HepG2 (cell line): ENCODE data around the gene GFAP. TPM values are rescaled to one million over a fixed set of nuclear protein-coding genes. Genes with fewer than 3 reads are reported as not detected.

Experiments
- ATF5 ChIP-seq: sonication (generic); formaldehyde crosslinking; IDR thresholded peaks from 2 replicates; pipeline ENCODE4 v1.4.0; 2020; ENCODE audit warnings: mild to moderate bottlenecking, low read depth, missing genetic modification reagents
- ISX ChIP-seq: sonication (generic); formaldehyde crosslinking; conservative IDR thresholded peaks from 2 replicates; pipeline ENCODE4 v1.5.0; 2020; ENCODE audit warnings: missing genetic modification reagents
- MAF1 ChIP-seq: sonication (generic); formaldehyde crosslinking; IDR thresholded peaks from 2 replicates; pipeline ENCODE4 v1.5.0; 2020; ENCODE audit warnings: missing genetic modification reagents, borderline replicate concordance
- MED13 ChIP-seq: sonication (generic); formaldehyde crosslinking; IDR thresholded peaks from 2 replicates; pipeline ENCODE4 v1.5.0; 2020; ENCODE audit warnings: missing genetic modification reagents
- POLR2AphosphoS5 ChIP-seq: IDR thresholded peaks from 2 replicates; pipeline ENCODE4 v1.6.1; 2012; ENCODE audit warnings: low read depth, low read length
- RELA ChIP-seq: sonication (generic); formaldehyde crosslinking; IDR thresholded peaks from 2 replicates; pipeline ENCODE4 v1.4.0; 2020; ENCODE audit warnings: missing genetic modification reagents
- SMARCE1 ChIP-seq: fragments of 450-650 bp; IDR thresholded peaks from 2 replicates; pipeline ENCODE4 v1.6.1; 2017; ENCODE audit warnings: borderline replicate concordance
- SMC3 ChIP-seq: IDR thresholded peaks from 2 replicates; pipeline ENCODE4 v1.6.1; 2011; ENCODE audit warnings: low read length, improper control_type of control experiment
- SP140L ChIP-seq: sonication (generic); formaldehyde crosslinking; IDR thresholded peaks from 2 replicates; pipeline ENCODE4 v1.4.0; 2020; ENCODE audit warnings: missing genetic modification reagents, borderline replicate concordance
- THYN1 ChIP-seq: sonication (generic); formaldehyde crosslinking; IDR thresholded peaks from 2 replicates; pipeline ENCODE4 v1.8.1; 2023; ENCODE audit warnings: low read depth, mild to moderate bottlenecking, moderate library complexity, missing genetic modification reagents, borderline replicate concordance
- XBP1 ChIP-seq: sonication (generic); formaldehyde crosslinking; IDR thresholded peaks from 2 replicates; pipeline ENCODE4 v1.5.0; 2020; ENCODE audit warnings: missing genetic modification reagents
- ZBTB49 ChIP-seq: sonication (generic); formaldehyde crosslinking; IDR thresholded peaks from 2 replicates; pipeline ENCODE4 v1.4.0; 2020; ENCODE audit warnings: missing genetic modification reagents, borderline replicate concordance
- ZFP90 ChIP-seq: sonication (generic); formaldehyde crosslinking; IDR thresholded peaks from 2 replicates; pipeline ENCODE4 v1.8.0; 2022; ENCODE audit warnings: missing genetic modification reagents, mild to moderate bottlenecking, inconsistent platforms, borderline replicate concordance
- ZFX ChIP-seq: sonication (generic); formaldehyde crosslinking; IDR thresholded peaks from 2 replicates; pipeline ENCODE4 v1.4.0; 2020; ENCODE audit warnings: mild to moderate bottlenecking, low read depth, missing genetic modification reagents, moderate library complexity
- ZMYM3 ChIP-seq: sonication (generic); formaldehyde crosslinking; IDR thresholded peaks from 2 replicates; pipeline ENCODE4 v1.5.1; 2020; ENCODE audit warnings: mild to moderate bottlenecking, missing genetic modification reagents
- ZNF318 ChIP-seq: sonication (generic); formaldehyde crosslinking; IDR thresholded peaks from 2 replicates; pipeline ENCODE4 v1.4.0; 2020; ENCODE audit warnings: mild to moderate bottlenecking, missing genetic modification reagents
- ZNF678 ChIP-seq: sonication (generic); formaldehyde crosslinking; IDR thresholded peaks from 2 replicates; pipeline ENCODE4 v1.4.0; 2020; ENCODE audit warnings: mild to moderate bottlenecking, missing genetic modification reagents
- ZNF747 ChIP-seq: sonication (generic); formaldehyde crosslinking; IDR thresholded peaks from 2 replicates; pipeline ENCODE4 v1.8.1; 2023; ENCODE audit warnings: missing genetic modification reagents, mild to moderate bottlenecking, borderline replicate concordance
- ZNF816 ChIP-seq: sonication (generic); formaldehyde crosslinking; IDR thresholded peaks from 2 replicates; pipeline ENCODE4 v1.8.0; 2022; ENCODE audit warnings: missing genetic modification reagents, mild to moderate bottlenecking, borderline replicate concordance
- polyA plus RNA-seq, 8 experiments: library from polyadenylated mRNA; depleted of rRNA in 3 of 8; stranded (reverse) in 7 of 8; unstranded in 1 of 8; fragments of >200 nt; fragmentation: Illumina TruSeq in 4 of 8; extraction: Trizol in 4 of 8; gene quantifications; 2 replicates each; pipeline versions ENCODE4 v1.2.1 to v1.2.3, GENCODE V29; 2011 to 2016; ENCODE audit warnings: low read depth in 4 of 8, missing spikeins in 1 of 8, mixed read lengths in 1 of 8; ENCODE audit not compliant: insufficient read depth in 1 of 8
- total RNA-seq, 5 experiments: library from RNA; depleted of rRNA; stranded (reverse); fragments of >200 nt; fragmentation: Illumina TruSeq; extraction: Trizol; gene quantifications; 2 replicates each; pipeline ENCODE4 v1.2.3, GENCODE V29; 2016; ENCODE audit warnings: low read depth in 1 of 5

Gene GFAP
- total and polyA plus RNA-seq, 2 of the 13 experiments (the other 11 are each of a cell fraction or from before 2014, with no cell fraction given) = 0.11 to 0.29 TPM

GRCh38 chr17:44899074-44899782, 16.1 kb downstream of the GFAP start, which contains the start of gene EFTUD2 (continued):
- TF ChIP-seq MAF1 (CRISPR knock-in tag) (peak; percentile 91), SMC3 (no peak; the same call in 1 of the 2 replicates), SP140L (no peak), ZFX (CRISPR knock-in tag) (peak; percentile 99), RELA (peak; percentile 87; the same call in 1 of the 2 replicates), ATF5 (CRISPR knock-in tag) (peak; percentile 69; the same call in 1 of the 2 replicates), ZNF747 (CRISPR knock-in tag) (peak; percentile 96), ZNF678 (CRISPR knock-in tag) (peak; percentile 72; the same call in 1 of the 2 replicates), ZMYM3 (CRISPR knock-in tag) (no peak), XBP1 (no peak), ZNF318 (CRISPR knock-in tag) (peak; percentile 86; the same call in 1 of the 2 replicates), ZBTB49 (CRISPR knock-in tag) (peak; percentile 25; the same call in 1 of the 2 replicates), ISX (CRISPR knock-in tag) (peak; percentile 95), POLR2AphosphoS5 (peak; percentile 97), ZFP90 (CRISPR knock-in tag) (no peak), MED13 (CRISPR knock-in tag) (peak; percentile 22; the same call in 1 of the 2 replicates), ZNF816 (CRISPR knock-in tag) (no peak), SMARCE1 (no peak), THYN1 (CRISPR knock-in tag) (no peak)
